Skeletal muscle satellite cell (primary cell): ENCODE measurements around the gene ERCC2.
"Not testable (repeated sequence)": the region's sequence is repeated elsewhere in the genome, so short reads cannot be mapped to it uniquely, and the experiment has no call there.

Experiments used
- H3K27me3 ChIP-seq: 2 replicates; pipeline ENCODE4 v1.7.0; 2013; ENCODE audit warnings: low read length; ENCODE audit not compliant: control insufficient read depth, insufficient read depth
- H3K36me3 ChIP-seq: 2 replicates; pipeline ENCODE4 v1.7.0; 2013; ENCODE audit warnings: mild to moderate bottlenecking, control low read depth, low read length; ENCODE audit not compliant: insufficient read depth
- H3K4me1 ChIP-seq: 2 replicates; pipeline ENCODE4 v1.7.0; 2013; ENCODE audit warnings: low read length; ENCODE audit not compliant: control insufficient read depth, insufficient read depth
- H3K4me2 ChIP-seq: 2 replicates; pipeline ENCODE4 v1.7.0; 2013; ENCODE audit warnings: mild to moderate bottlenecking, low read length
- H3K4me3 ChIP-seq: 2 replicates; pipeline ENCODE4 v1.7.0; 2013; ENCODE audit warnings: low read length
- H3K9ac ChIP-seq: 2 replicates; pipeline ENCODE4 v1.7.0; 2013; ENCODE audit warnings: mild to moderate bottlenecking, low read depth, low read length, moderate library complexity
- H3K9me3 ChIP-seq: replicated peaks from 2 replicates; pipeline ENCODE4 v1.7.0; 2013; ENCODE audit warnings: mild to moderate bottlenecking, control low read depth, low read length

Gene ERCC2

DNA sequence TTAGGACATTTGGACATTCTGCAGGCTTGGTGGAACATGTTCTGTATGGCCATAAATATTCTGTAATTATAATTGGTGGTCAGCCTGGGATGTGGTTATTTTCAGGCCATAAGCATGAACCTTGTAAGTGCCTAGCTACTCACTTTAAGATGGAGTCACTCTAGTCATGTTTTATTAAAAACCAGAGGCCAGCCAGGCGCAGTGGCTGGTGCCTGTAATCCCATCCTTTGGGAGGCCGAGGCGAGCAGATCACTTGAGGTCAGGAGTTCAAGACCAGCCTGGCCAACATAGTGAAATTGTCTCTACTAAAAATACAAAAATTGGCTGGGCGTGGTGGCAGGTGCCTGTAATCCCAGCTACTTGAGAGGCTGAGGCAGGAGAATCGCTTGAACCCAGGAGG is 37.2 kb upstream of the ERCC2 start:
- peak overlapping the region; percentile 97 for H3K9ac ChIP-seq
- peak overlapping the region; percentile 89 for H3K4me2 ChIP-seq
- not testable (repeated sequence) for H3K9me3 ChIP-seq, H3K27me3 ChIP-seq
- peaks cover 14% of the 10 kb centered on the region for H3K36me3 ChIP-seq
- H3K4me3 ChIP-seq = peak overlapping the region; percentile 84
- H3K4me1 ChIP-seq = peaks cover 45% of the 10 kb centered on the region

DNA sequence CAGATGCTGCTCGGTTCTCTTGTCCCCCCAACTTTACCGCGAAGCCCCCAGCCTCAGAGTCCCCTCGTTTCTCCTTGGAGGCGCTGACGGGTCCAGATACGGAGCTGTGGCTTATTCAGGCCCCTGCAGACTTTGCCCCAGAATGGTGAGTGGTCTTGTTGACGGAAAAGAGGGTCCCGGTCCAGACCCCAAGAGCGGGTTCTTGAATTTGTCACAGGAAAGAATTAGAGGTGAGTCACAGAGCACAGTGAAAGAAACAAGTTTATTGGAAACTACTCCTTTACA is 36.7 kb upstream of the ERCC2 start:
- Histone ChIP-seq H3K9ac (peak overlapping the region; percentile 97), H3K36me3 (peaks cover 8% of the 10 kb centered on the region), H3K27me3 (no peaks in the 10 kb centered on the region), H3K4me1 (peaks cover 51% of the 10 kb centered on the region), H3K4me2 (peak overlapping the region; percentile 89), H3K4me3 (peak overlapping the region; percentile 84), H3K9me3 (no peaks in the 10 kb centered on the region)

DNA sequence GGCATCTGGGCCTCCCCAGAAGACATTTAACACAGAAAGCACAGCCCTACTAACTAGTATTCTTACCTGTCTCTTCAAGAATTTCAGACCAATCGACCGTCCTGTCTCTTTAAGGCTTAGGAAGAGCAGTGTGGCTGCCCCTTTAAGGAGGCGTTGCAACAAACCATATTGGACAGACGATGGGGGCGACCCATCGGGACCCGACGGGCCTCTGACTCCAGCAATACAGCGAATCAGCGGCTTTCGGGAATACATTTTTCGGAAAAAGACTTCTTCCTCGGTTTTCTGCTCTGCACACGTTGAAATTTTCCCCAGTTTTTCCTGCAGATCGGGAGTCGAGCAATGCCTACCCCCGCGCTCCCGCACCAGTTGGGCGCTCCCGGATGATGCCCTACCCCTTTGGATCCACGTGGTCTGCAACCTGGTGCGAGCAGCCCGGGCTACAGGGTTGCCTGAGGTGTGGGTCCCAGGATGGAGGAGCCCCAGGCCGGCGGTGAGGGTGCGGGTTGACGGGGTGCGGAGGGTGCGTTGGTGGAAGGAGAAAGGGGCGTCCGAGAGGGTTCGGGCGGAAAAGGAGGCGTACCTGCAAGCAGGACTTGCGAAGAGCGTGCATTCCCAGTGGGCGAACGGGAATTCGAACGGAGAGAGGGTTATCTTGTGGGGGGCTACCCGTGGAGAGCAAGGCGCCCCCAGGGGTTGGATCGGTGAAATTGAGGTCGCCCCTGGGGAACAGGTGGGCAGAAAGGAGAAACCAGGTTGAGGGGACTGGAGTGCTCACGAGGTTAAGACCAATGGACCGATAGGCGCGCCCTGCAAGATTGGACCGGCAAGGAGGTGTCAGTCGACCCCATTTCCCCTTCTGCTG is 36.1 kb upstream of the ERCC2 start, which contains the start of gene POLR1G:
Gene POLR1G, plus strand, starts transcription at position 419 of the 865 bp plus-strand sequence. Its CDS starts 53 bp downstream, at position 472.
- peaks cover 6% of the 10 kb centered on the region for H3K36me3 ChIP-seq
- H3K9ac ChIP-seq = peak within 1 kb of the TSS; percentile 97
- peaks cover 51% of the 10 kb centered on the region for H3K4me1 ChIP-seq
- H3K9me3 ChIP-seq = no peaks in the 10 kb centered on the region
- H3K4me3 ChIP-seq = peak within 1 kb of the TSS; percentile 84
- peak within 1 kb of the TSS; percentile 89 for H3K4me2 ChIP-seq
- no peaks in the 10 kb centered on the region for H3K27me3 ChIP-seq

DNA sequence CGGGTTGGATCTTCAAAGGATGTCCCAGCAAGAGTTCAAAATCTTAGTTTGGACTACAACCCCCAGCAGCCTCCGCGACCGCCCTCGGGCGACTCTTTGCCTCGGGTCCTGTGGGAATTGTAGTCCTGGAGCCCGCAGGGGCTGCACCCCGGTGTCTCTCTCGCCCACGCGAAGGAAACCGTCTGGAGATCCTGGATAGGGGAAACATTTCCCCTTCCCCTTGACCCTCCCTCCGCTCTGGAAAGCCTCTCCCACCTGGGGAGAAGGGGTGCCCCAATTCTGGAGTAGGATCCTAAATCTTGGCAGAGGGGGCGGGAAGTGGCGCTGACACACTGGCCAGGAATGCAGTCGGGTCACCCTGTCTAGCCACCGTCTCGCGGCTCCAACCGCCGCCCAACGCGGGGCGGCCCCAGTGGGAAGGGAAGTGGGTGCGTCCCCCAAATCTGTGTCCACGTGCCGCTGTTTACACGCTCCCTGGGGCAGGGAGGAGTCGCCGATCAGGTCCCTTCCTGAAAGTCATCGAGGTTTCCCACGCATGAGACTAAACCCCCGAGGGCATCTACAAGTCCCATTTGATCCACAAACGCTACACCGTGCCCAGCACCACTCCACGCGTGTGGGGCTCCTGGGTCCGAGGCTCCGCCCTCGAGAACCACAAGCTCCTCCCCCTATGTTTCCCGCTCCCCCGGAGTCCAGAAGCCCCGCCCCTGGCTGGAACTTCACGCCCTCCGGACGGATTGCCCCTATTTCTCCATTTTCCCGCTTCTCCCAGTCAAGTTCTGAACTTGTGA is 35.3 kb upstream of the ERCC2 start:
- peak overlapping the region; percentile 97 for H3K9ac ChIP-seq
- H3K36me3 ChIP-seq = no peaks in the 10 kb centered on the region
- H3K4me1 ChIP-seq = peaks cover 51% of the 10 kb centered on the region
- no peaks in the 10 kb centered on the region for H3K27me3 ChIP-seq
- no peaks in the 10 kb centered on the region for H3K9me3 ChIP-seq
- peak overlapping the region; percentile 89 for H3K4me2 ChIP-seq
- H3K4me3 ChIP-seq = peak overlapping the region; percentile 84

DNA sequence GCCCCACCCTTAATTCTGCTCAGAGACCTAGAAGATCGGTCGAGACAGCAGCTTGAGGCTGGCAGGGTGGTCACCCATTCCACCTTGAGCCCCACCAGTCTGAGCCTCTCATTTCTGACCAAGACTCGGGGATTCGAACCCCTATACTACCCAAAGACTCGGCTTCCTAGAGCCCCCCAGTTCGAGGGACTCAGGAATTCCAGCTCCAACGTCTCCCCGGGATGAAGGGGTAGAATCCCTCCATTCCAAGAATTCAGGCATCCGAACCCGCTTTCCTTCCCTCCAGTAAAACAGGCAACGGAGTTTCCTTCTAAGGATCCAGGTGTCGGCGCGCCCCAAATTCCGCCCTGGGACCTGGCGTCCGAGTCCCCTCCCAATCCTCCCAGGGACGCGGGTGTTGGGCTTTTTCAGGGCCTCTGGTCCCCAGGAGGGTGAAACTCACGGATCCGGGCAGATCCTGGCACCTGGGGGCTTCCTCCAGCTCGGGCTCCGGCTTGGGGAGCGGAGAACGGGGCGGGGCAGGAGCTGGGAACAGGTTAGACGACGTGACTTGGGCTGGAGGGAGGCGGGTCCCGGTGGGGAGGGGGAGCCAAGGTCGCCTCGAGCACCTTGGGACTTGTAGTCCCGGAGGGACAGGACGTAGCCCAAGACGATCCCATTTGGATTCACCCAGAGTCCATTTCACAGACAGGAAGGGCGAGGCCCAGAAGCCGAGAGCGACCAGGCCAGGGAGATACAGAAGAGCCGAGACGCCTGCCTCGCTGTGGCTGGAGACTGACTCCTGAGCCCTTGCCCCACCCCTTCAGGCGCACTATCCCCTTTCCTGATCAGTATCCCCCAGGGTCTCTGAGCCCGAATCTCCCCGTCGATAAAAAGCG is 34.4 kb upstream of the ERCC2 start, which contains the start of gene PPP1R13L:
Gene PPP1R13L, minus strand, starts transcription at position 513 of the 878 bp plus-strand sequence. CDS start 6,751 bp downstream, outside the sequence.
- Histone ChIP-seq H3K27me3 (no peaks in the 10 kb centered on the region), H3K4me2 (peak within 1 kb of the TSS; percentile 89), H3K9me3 (no peaks in the 10 kb centered on the region), H3K9ac (peak within 1 kb of the TSS; percentile 97), H3K4me3 (peak within 1 kb of the TSS; percentile 84), H3K4me1 (peaks cover 51% of the 10 kb centered on the region), H3K36me3 (no peaks in the 10 kb centered on the region)

DNA sequence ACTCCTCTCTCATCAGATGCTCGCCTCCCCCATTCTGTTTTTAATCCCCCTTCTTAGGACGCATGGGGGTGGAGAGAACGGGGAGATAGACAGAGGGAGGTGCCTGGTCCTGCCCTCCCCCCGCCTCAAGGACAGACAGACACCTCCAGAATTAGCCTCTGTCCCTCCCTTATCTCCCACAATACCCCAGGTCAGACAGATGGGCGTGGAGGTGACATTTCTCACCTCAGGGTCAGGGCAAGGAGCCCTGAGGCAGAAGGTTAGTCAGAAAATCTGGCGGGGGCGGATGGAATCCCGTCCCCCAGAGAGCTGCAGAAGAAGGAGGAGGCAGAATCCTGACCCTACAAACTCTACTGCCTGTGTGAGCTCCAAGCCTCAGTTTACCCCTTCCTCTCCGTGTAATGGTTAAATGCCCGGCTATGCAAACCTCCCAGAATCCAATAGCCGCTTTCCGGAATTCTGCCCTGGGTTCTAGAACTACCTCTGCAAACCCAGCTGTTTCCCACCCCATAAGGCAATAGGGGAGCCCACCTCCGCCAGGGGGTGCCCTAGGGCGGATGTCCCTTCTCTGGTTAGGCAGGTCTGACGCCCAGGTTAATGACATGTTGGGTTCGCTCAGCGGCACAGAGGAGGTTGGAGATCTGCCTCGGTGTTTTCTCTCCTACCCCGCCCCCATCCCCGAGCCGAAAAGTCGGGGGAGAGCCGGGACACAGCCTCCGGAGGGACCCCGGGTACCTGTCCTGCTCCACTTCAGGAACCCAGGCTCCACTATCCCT is 33.6 kb upstream of the ERCC2 start:
- Histone ChIP-seq H3K4me2 (peak overlapping the region; percentile 89), H3K4me3 (peak overlapping the region; percentile 84), H3K36me3 (no peaks in the 10 kb centered on the region), H3K27me3 (no peaks in the 10 kb centered on the region), H3K9ac (peak overlapping the region; percentile 97), H3K9me3 (no peaks in the 10 kb centered on the region), H3K4me1 (peaks cover 46% of the 10 kb centered on the region)

DNA sequence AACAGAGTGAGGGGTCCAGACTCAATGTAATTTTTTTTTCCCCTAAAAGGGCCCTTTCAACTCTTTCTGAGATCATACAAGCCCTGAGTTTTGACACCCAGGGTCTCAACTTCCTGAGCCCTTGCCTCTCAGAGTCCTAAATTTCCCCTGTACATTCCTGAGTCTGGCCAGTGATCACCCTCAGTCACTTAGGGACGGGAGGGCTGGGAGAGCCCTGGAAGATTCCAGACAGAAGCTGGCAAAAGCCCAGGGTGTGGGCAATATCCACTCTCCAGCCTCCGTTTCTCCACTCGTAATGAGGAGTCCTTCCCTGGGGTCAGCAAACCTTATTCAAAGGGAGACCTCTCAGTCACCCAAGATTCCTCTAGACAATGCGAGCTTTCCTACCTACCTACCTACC is 32.9 kb upstream of the ERCC2 start:
- H3K9me3 ChIP-seq = no peaks in the 10 kb centered on the region
- peak overlapping the region; percentile 89 for H3K4me2 ChIP-seq
- H3K36me3 ChIP-seq = no peaks in the 10 kb centered on the region
- H3K9ac ChIP-seq = peak overlapping the region; percentile 97
- peaks cover 48% of the 10 kb centered on the region for H3K4me1 ChIP-seq
- no peaks in the 10 kb centered on the region for H3K27me3 ChIP-seq
- H3K4me3 ChIP-seq = peak overlapping the region; percentile 84

DNA sequence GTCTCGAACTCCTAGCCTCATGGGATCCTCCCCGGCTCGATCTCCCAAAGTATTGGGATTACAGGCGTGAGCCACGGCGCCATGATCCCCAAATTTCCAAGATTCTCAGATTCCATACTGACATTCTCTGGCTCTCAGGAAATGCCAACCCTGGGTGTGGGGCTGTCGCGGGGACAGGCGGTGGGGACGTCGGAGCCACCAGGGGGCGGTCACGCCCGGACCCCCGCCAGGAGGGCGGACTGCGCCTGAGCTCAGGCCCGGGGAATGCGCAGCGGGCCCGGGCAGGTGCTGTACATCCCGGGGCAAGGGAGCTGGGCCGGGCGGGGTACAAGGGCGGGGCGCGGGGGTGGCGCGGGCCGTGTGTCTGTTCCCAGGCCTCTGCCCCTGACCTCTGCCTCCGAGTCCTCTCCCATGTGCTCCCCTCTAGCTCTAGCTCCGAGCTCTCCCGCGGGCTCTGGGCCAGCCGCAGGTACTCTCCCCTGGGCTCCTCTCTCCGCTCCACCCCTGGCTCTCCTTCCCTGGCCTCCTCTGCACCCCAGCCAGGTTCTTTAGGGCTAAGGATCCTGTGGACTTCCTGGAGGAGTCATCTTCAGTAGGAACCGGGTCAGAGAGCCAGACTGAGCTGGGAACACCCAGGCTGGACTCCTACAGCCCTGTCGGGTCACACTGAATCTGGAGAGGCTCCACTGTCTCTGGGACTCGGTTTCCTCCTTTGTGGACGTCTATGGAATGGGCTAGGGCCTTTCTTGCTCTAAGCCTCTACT is 32.1 kb upstream of the ERCC2 start:
- Histone ChIP-seq H3K9ac (peak overlapping the region; percentile 97), H3K27me3 (no peaks in the 10 kb centered on the region), H3K4me1 (peaks cover 44% of the 10 kb centered on the region), H3K4me3 (peak overlapping the region; percentile 41), H3K9me3 (no peaks in the 10 kb centered on the region), H3K4me2 (peak overlapping the region; percentile 89), H3K36me3 (no peaks in the 10 kb centered on the region)

DNA sequence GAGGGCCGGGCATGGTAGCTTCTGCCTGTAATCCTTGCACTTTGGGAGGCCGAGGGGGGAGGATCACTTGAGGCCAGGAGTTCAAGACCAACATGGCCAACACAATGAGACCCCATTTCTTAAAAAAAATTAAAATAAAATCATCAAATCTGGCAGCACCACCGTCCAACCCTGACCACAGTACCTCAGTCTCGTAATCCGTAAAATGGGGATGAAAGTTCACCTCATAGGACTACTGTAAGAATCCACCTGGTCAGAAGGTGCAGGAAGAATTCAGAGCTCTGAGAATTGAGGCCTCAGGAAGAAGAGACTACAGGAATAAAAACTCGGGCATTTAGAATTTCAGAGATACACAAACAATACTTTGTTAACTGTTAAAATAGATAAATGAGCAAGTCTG is 31.4 kb upstream of the ERCC2 start:
- H3K4me3 ChIP-seq = no peak overlapping the region
- H3K36me3 ChIP-seq = no peaks in the 10 kb centered on the region
- H3K27me3 ChIP-seq = no peaks in the 10 kb centered on the region
- peaks cover 42% of the 10 kb centered on the region for H3K4me1 ChIP-seq
- H3K9ac ChIP-seq = no peak overlapping the region
- H3K4me2 ChIP-seq = no peak overlapping the region
- H3K9me3 ChIP-seq = no peaks in the 10 kb centered on the region

DNA sequence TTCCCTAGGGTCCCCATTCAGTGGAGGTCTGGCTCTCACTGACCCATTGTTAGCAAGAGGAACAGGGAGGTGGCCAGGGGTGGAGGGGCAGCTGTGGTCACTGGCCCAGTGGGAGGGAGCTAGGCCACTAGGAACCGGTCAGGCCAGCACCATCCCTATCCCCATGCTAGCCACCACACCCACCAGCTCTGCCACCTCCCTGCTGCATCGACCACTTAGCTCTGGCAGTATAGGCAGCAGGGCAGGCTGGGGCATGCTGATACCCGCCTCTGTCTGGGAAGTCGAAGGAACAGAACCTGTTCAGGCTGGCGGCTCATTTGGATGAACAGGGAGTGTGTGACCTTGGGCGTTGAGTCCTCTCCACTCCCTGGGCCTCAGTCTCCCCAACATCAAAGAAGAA is 29.8 kb upstream of the ERCC2 start:
- Histone ChIP-seq H3K4me2 (no peak overlapping the region), H3K9ac (no peak overlapping the region), H3K4me3 (no peak overlapping the region), H3K36me3 (no peaks in the 10 kb centered on the region), H3K9me3 (no peaks in the 10 kb centered on the region), H3K4me1 (peaks cover 38% of the 10 kb centered on the region), H3K27me3 (no peaks in the 10 kb centered on the region)
